Prostate gland (tissue), 2 donors: Measurements from ENCODE around the gene IL12RB2. TPM values are rescaled to one million over a fixed set of nuclear protein-coding genes. Genes with fewer than 3 reads are reported as not detected.

ENCODE experiments used
- DNase-seq: peaks from one replicate; pipeline ENCODE4 v3.0.0-alpha.2; 2019; ENCODE audit warnings: low spot score
- H3K27ac ChIP-seq, 2 donors: fragments of 200-600 bp; sonication (generic); 2 replicates each; pipeline ENCODE4 v1.5.1; 2017 to 2019
- H3K27me3 ChIP-seq: fragments of 200-600 bp; sonication (generic); replicated peaks from 2 replicates; pipeline ENCODE4 v1.5.1; 2019; ENCODE audit not compliant: insufficient read depth
- H3K36me3 ChIP-seq, 2 donors: fragments of 200-600 bp; sonication (generic); 1 replicate in 1 of 2; 2 replicates in 1 of 2; pipeline versions ENCODE4 v1.5.1 to v1.8.1; 2017 to 2019
- H3K4me1 ChIP-seq: fragments of 200-600 bp; sonication (generic); replicated peaks from 2 replicates; pipeline ENCODE4 v1.5.1; 2019
- H3K4me3 ChIP-seq, 2 donors: fragments of 200-600 bp; sonication (generic); 2 replicates each; pipeline ENCODE4 v1.5.1; 2017 to 2019
- H3K9me3 ChIP-seq: fragments of 200-600 bp; sonication (generic); 2 replicates; pipeline ENCODE4 v1.5.1; 2017
- POLR2A ChIP-seq: fragments of 450-650 bp; IDR thresholded peaks from one replicate; pipeline ENCODE4 v1.6.1; 2016; ENCODE audit warnings: antibody characterized with exemption, mild to moderate bottlenecking
- POLR2AphosphoS5 ChIP-seq: sonication (generic); formaldehyde crosslinking; IDR thresholded peaks from one replicate; pipeline ENCODE4 v1.6.1; 2017; ENCODE audit warnings: antibody characterized with exemption
- WGBS: methylation state at CpG from one replicate; pipeline ENCODE4 v1.1.5; 2018; 5-methylcytosine and 5-hydroxymethylcytosine counted together
- intact Hi-C: fragments of 100-400 bp; cut with DNase I; formaldehyde crosslinking; loops from one replicate; pipeline ENCODE4 v1.14.2; 2022
- total RNA-seq, 2 donors: library from RNA; depleted of rRNA; stranded (reverse); fragments of >200 nt; gene quantifications; one replicate each; pipeline ENCODE4 v1.1.0, GENCODE V29; 2016
- TF ChIP-seq, protein P1 (sequence below), 4 experiments: fragments of 200-600 bp in 2 of 4; fragments of 450-650 bp in 2 of 4; sonication (generic) in 2 of 4; IDR thresholded peaks; 1 replicate in 3 of 4; 2 replicates in 1 of 4; pipeline ENCODE4 v1.5.1; 2016 to 2019; ENCODE audit warnings: antibody characterized with exemption in 4 of 4, mild to moderate bottlenecking in 2 of 4, moderate library complexity in 2 of 4

The IL12RB2 gene
- total RNA-seq, 2 donors from 2014 or later: 0.18 to 1.6 TPM

DNA sequence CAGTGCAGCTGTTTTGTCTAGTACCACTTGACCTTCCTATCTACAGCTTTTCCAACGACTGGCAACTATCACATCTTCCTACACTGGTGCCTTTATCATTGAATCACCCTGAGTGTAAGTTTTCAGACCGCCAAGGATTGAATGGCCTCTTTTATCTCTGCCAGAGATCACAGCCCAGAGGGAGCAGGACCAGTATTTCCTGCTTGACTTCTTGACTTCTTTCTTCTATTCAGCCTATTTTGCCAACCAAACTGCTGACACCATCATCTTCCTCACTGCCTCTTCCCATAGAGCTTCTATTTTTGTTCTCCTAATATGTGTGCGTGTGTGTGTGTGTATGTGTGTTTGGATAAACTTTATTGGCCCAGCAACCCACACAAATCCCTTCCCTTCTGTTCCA is 68.7 kb downstream of the IL12RB2 start:
- intact Hi-C loops: no loop called here
- Histone ChIP-seq H3K27ac (no peak overlapping the region), H3K9me3 (no peaks in the 10 kb centered on the region), H3K27me3 (no peaks in the 10 kb centered on the region), H3K36me3 (no peaks in the 10 kb centered on the region), H3K4me1 (no peaks in the 10 kb centered on the region), H3K4me3 (no peak overlapping the region)
- TF ChIP-seq POLR2AphosphoS5 (peak; percentile 49), POLR2A (no peak)
- DNase-seq: peak; percentile 51
- WGBS: 21% methylated on average over 3 of the region's 3 CpGs

DNA sequence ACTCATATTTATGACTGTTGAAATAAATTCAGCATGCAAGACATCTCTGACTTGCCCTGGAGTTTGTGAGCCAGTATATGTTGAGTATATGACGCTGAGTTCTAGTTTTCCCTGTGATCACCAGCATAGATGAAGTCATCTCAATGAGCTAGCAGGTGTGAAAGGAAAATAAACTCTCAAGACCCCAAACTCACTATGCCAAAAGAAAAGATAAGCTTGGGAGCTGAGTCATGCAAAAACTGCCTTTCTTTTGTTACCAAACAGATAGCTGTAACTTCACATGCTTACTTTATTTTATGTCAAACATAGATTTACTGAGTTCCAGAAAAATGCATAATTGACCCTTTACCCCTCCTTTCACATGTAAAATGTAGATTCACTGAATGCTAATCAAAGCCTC is 69.6 kb downstream of the IL12RB2 start:
- no peak for DNase-seq
- no peaks in the 10 kb centered on the region for H3K4me1 ChIP-seq
- no peaks in the 10 kb centered on the region for H3K27me3 ChIP-seq
- intact Hi-C loops: no loop called here
- TF ChIP-seq POLR2A (no peak), POLR2AphosphoS5 (no peak)
- TF ChIP-seq, protein P1, sequence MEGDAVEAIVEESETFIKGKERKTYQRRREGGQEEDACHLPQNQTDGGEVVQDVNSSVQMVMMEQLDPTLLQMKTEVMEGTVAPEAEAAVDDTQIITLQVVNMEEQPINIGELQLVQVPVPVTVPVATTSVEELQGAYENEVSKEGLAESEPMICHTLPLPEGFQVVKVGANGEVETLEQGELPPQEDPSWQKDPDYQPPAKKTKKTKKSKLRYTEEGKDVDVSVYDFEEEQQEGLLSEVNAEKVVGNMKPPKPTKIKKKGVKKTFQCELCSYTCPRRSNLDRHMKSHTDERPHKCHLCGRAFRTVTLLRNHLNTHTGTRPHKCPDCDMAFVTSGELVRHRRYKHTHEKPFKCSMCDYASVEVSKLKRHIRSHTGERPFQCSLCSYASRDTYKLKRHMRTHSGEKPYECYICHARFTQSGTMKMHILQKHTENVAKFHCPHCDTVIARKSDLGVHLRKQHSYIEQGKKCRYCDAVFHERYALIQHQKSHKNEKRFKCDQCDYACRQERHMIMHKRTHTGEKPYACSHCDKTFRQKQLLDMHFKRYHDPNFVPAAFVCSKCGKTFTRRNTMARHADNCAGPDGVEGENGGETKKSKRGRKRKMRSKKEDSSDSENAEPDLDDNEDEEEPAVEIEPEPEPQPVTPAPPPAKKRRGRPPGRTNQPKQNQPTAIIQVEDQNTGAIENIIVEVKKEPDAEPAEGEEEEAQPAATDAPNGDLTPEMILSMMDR (IDR thresholded peaks at IDR 0.05): no peak
- no peaks in the 10 kb centered on the region for H3K36me3 ChIP-seq
- no peak overlapping the region for H3K4me3 ChIP-seq
- 90% methylated on average over 1 of the region's 1 CpG for WGBS
- H3K27ac ChIP-seq: no peak overlapping the region
- H3K9me3 ChIP-seq: no peaks in the 10 kb centered on the region

DNA sequence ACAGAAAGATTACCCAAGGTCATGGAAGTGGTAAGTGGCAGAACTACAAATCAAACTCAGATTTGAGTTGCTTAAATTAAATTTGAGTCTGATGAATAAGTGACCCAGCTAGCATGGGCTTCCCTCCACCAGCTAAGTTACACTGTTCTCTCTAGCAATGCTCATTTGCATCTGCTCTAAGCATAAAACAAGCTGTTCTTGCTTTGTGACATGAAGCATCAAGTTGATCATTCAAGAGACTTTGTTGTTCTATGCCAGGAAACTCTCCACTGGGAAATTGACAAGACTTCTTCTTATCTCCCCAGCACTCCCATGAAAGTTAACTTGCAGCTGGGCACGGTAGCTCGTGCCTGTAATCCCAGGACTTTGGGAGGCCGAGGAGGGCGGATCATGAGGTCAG is 73.5 kb downstream of the IL12RB2 start:
- WGBS: 85% methylated on average over 4 of the region's 4 CpGs

DNA sequence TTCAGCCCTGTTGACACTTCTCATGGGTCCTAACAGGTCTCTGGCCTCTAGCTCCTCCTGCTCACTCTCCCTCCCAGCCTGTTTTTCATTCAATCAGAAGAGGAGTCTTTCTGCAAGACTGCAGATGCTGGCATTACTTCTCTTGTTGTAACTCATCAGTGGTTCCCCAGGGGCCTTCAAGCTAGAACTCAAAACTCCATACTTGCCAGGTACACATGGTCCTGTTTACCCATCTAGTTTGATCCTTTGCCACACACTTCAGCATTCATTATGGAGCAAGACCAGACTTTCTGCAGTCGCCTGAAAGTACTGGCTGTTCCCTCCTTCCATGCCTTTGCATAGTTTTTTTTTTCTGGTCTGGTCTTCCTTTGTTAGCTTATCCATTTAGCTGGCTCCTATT is 74.6 kb downstream of the IL12RB2 start:
- intact Hi-C loops: no loop called here
- Histone ChIP-seq H3K36me3 (no peaks in the 10 kb centered on the region), H3K27me3 (no peaks in the 10 kb centered on the region), H3K4me3 (no peak overlapping the region), H3K27ac (no peak overlapping the region), H3K4me1 (no peaks in the 10 kb centered on the region), H3K9me3 (no peaks in the 10 kb centered on the region)
- TF ChIP-seq, protein P1 (IDR thresholded peaks at IDR 0.05): no peak
- TF ChIP-seq POLR2A: no peak
- TF ChIP-seq POLR2AphosphoS5: peak; percentile 66
- DNase-seq: peak; percentile 11
- WGBS: 42% methylated on average over 1 of the region's 1 CpG

More for the DNA sequence above, 73.5 kb downstream of the IL12RB2 start:
- H3K4me3 ChIP-seq: no peak overlapping the region
- TF ChIP-seq POLR2AphosphoS5 (no peak), POLR2A (no peak)
- TF ChIP-seq, protein P1 (IDR thresholded peaks at IDR 0.05): no peak
- no peaks in the 10 kb centered on the region for H3K27me3 ChIP-seq
- no peaks in the 10 kb centered on the region for H3K4me1 ChIP-seq
- intact Hi-C loops: no loop called here
- H3K36me3 ChIP-seq: no peaks in the 10 kb centered on the region
- no peak overlapping the region for H3K27ac ChIP-seq
- DNase-seq: no peak
- H3K9me3 ChIP-seq: no peaks in the 10 kb centered on the region

DNA sequence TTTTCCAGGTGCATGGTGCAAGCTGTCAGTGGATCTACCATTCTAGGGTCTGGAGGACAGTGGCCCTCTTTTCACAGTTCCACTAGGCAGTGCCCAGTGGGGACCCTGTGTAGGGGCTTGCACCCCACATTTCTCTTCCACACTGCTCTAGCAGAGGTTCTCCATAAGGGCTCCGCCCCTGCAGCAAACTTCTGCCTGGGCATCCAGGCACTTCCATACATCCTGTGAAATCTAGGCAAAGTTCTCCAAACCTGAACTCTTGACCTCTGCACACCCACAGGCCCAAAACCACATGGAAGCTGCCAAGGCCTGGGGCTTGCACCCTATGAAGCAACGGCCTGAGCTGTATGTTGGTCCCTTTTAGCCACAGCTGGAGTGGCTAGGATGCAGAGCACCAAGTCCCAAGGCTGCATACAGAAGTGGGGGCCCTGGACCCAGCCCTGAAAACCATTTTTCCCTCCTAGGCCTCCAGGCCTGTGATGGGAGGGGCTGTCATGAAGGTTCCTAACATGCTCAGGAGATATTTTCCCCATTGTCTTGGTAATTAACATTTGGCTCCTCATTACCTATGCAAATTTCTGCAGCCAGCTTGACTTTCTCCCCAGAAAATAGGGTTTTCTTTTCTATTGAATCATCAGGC is 76.4 kb downstream of the IL12RB2 start:
- 74% methylated on average over 2 of the region's 2 CpGs for WGBS
- no peaks in the 10 kb centered on the region for H3K27me3 ChIP-seq
- no peak for TF ChIP-seq POLR2AphosphoS5
- TF ChIP-seq POLR2A: no peak
- TF ChIP-seq, protein P1 (IDR thresholded peaks at IDR 0.05): no peak

More for the DNA sequence above, 76.4 kb downstream of the IL12RB2 start:
- no peaks in the 10 kb centered on the region for H3K36me3 ChIP-seq
- no peaks in the 10 kb centered on the region for H3K9me3 ChIP-seq
- H3K4me3 ChIP-seq: no peak overlapping the region
- H3K27ac ChIP-seq: no peak overlapping the region
- DNase-seq: no peak
- no peaks in the 10 kb centered on the region for H3K4me1 ChIP-seq
- intact Hi-C loops: no loop called here
